Measurements from ENCODE around the gene GRHL1.

DNA sequence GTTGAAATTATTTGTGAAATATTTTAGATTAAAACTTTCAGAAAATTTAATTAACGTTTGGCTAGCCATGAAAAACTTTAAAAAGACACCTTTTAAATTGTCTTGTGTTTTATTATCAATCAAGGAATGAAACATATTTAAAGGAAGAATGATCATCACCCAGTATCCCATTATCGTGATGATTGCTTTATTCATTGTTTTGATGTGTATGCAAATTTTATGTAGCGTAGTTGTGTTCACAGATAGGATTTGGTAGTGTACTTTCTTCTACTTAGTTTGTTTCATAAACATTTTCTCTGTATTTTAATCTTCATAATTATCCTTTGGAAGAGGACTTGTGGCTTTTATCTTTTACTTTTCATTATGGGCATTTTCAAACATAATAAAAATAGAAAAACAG, 7.8 kb downstream of the GRHL1 start:
- TF ChIP-seq, protein P1, sequence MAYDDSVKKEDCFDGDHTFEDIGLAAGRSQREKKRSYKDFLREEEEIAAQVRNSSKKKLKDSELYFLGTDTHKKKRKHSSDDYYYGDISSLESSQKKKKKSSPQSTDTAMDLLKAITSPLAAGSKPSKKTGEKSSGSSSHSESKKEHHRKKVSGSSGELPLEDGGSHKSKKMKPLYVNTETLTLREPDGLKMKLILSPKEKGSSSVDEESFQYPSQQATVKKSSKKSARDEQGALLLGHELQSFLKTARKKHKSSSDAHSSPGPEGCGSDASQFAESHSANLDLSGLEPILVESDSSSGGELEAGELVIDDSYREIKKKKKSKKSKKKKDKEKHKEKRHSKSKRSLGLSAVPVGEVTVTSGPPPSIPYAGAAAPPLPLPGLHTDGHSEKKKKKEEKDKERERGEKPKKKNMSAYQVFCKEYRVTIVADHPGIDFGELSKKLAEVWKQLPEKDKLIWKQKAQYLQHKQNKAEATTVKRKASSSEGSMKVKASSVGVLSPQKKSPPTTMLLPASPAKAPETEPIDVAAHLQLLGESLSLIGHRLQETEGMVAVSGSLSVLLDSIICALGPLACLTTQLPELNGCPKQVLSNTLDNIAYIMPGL (CRISPR knock-in tag; IDR thresholded peaks at IDR 0.05), result no peak
- TF ChIP-seq, protein P2, sequence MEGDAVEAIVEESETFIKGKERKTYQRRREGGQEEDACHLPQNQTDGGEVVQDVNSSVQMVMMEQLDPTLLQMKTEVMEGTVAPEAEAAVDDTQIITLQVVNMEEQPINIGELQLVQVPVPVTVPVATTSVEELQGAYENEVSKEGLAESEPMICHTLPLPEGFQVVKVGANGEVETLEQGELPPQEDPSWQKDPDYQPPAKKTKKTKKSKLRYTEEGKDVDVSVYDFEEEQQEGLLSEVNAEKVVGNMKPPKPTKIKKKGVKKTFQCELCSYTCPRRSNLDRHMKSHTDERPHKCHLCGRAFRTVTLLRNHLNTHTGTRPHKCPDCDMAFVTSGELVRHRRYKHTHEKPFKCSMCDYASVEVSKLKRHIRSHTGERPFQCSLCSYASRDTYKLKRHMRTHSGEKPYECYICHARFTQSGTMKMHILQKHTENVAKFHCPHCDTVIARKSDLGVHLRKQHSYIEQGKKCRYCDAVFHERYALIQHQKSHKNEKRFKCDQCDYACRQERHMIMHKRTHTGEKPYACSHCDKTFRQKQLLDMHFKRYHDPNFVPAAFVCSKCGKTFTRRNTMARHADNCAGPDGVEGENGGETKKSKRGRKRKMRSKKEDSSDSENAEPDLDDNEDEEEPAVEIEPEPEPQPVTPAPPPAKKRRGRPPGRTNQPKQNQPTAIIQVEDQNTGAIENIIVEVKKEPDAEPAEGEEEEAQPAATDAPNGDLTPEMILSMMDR (IDR thresholded peaks at IDR 0.05), result no peak
- TF ChIP-seq CREB1 (CRISPR knock-in tag; IDR thresholded peaks at IDR 0.05) (no peak), CBFB (CRISPR knock-in tag; IDR thresholded peaks at IDR 0.05; ENCODE audit: low read depth) (no peak), ATF2 (CRISPR knock-in tag; IDR thresholded peaks at IDR 0.05; ENCODE audit: borderline replicate concordance, low read depth) (no peak)
